Kidney epithelial cell (primary cell): Measurements from ENCODE around the gene ACCS. TPM values are rescaled to one million over a fixed set of nuclear protein-coding genes. Genes with fewer than 3 reads are reported as not detected.

Experiments
- DNase-seq: peaks from one replicate; pipeline ENCODE4 v3.0.0-alpha.2; 2010; ENCODE audit warnings: low read depth
- H3K27me3 ChIP-seq: 2 replicates; pipeline ENCODE4 v1.6.0; 2011; ENCODE audit warnings: low read length; ENCODE audit not compliant: control insufficient read depth, insufficient read depth
- H3K36me3 ChIP-seq: 2 replicates; pipeline ENCODE4 v1.5.1; 2011; ENCODE audit warnings: low read length; ENCODE audit not compliant: control insufficient read depth, insufficient read depth
- H3K4me3 ChIP-seq: 2 replicates; pipeline ENCODE4 v1.5.1; 2011; ENCODE audit warnings: low read depth, mild to moderate bottlenecking, control low read depth, low read length
- total RNA-seq: library from RNA; depleted of rRNA; stranded (reverse); fragments of >200 nt; gene quantifications from 2 replicates; pipeline ENCODE4 v1.2.3, GENCODE V29; 2015
- TF ChIP-seq, protein P1 (sequence below): IDR thresholded peaks from 2 replicates; pipeline ENCODE4 v1.5.1; 2011; ENCODE audit warnings: mild to moderate bottlenecking, moderate library complexity, low read length, control low read depth, inconsistent platforms; ENCODE audit not compliant: insufficient read depth, poor library complexity, severe bottlenecking

ACCS gene
- total RNA-seq, 1 donor from 2014 or later = 14.3 TPM

DNA sequence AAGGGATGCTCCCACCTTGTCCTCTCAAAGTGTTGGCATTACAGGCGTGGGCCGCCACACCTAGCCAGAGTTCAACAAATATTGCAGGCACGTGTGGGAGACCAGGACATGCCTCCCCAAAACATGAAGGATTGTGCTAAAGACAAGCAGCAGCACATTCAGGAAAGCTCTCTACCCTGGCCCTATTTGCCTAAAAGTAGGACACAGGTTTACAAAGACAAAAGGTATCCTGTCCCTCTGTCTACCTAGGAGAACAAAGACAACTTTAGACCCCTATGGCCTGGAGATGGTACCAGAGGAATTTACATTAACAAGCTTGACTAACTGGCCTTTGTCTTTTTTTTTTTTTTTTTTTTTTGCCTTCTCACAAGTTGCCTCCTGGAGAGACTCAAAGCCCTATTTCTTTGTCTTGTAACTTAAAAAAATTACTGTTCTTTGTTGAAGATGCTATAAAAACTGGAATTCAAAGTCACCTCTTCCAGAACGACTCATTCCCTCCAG lies 859 bp upstream of the ACCS start:
- TF ChIP-seq, protein P1, sequence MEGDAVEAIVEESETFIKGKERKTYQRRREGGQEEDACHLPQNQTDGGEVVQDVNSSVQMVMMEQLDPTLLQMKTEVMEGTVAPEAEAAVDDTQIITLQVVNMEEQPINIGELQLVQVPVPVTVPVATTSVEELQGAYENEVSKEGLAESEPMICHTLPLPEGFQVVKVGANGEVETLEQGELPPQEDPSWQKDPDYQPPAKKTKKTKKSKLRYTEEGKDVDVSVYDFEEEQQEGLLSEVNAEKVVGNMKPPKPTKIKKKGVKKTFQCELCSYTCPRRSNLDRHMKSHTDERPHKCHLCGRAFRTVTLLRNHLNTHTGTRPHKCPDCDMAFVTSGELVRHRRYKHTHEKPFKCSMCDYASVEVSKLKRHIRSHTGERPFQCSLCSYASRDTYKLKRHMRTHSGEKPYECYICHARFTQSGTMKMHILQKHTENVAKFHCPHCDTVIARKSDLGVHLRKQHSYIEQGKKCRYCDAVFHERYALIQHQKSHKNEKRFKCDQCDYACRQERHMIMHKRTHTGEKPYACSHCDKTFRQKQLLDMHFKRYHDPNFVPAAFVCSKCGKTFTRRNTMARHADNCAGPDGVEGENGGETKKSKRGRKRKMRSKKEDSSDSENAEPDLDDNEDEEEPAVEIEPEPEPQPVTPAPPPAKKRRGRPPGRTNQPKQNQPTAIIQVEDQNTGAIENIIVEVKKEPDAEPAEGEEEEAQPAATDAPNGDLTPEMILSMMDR = no peak
- no peaks in the 10 kb centered on the region for H3K36me3 ChIP-seq
- H3K4me3 ChIP-seq = no peak overlapping the region
- no peak for DNase-seq
- H3K27me3 ChIP-seq = no peaks in the 10 kb centered on the region

DNA sequence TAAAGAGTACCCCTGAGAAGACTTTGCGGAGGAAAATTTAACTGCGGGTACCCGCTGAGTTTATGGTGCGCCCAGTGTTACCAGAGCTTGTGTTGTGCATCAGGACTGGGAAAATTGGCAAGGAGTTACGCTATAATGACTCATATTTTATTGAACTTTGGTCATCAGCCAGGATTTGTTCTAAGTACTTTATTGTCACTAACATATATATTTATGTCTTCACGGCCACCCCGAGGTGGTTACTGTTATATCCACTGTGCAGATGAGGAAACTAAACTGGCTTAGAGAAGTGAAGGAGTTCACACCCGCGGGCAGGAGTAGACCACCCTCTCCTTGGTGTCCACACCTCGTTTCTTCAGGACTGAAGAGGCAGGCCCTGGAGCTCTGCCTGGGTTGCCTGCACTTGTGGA lies 667 bp downstream of the ACCS start:
- peak; percentile 12 for DNase-seq
- H3K27me3 ChIP-seq = no peaks in the 10 kb centered on the region
- TF ChIP-seq, protein P1 = no peak
- no peaks in the 10 kb centered on the region for H3K36me3 ChIP-seq
- peak overlapping the region; percentile 57 for H3K4me3 ChIP-seq

- DNase-seq = no peak
Measured at GRCh38 chr11:44067266-44067665, 1.2 kb downstream of the ACCS start.

DNA sequence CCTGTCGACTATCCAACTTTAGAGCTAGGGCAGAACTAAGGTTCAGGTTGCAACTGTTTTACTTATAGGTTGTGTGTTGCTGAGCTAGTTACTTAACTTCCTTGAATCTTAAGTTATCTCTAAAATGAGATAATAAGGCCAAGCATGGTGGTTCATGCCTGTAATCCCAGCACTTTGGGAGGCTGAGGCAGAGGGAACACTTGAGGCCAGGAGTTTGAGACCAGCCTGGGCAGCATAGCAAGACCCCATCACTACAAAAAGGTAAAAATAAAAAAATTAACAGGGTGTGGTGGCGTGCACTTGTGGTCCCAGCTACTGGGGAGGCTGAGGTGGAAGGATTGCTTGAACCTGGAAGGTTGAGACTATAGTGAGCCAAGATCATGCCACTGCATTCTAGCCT lies 2.1 kb downstream of the ACCS start:
- H3K4me3 ChIP-seq = no peak overlapping the region
- TF ChIP-seq, protein P1 = no peak
- DNase-seq = no peak
- H3K36me3 ChIP-seq = no peaks in the 10 kb centered on the region
- no peaks in the 10 kb centered on the region for H3K27me3 ChIP-seq

More at GRCh38 chr11:44067266-44067665, 1.2 kb downstream of the ACCS start:
- H3K27me3 ChIP-seq = no peaks in the 10 kb centered on the region
- TF ChIP-seq, protein P1 = no peak
- H3K4me3 ChIP-seq = no peak overlapping the region
- H3K36me3 ChIP-seq = no peaks in the 10 kb centered on the region

DNA sequence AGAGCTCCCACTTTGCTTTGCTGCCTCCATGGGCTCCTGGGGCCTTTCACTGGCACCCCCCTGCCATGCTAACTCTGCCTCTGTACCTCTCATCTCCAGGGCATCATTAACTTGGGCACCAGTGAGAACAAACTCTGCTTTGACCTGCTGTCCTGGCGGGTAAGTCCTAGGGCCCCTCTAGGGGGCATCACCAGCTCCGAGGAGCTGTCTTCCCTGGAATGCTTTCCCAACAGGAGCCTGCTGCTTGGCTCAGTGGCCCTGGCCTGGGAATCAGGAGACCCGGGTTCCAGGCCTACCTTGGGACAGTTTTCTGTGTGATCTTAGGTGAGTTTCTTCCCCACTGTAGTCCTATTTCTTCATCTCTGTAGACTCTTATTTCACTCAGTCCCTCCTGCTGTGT lies 5.1 kb downstream of the ACCS start:
- no peaks in the 10 kb centered on the region for H3K27me3 ChIP-seq
- TF ChIP-seq, protein P1 = no peak
- no peaks in the 10 kb centered on the region for H3K36me3 ChIP-seq
- H3K4me3 ChIP-seq = no peak overlapping the region
- DNase-seq = no peak

DNA sequence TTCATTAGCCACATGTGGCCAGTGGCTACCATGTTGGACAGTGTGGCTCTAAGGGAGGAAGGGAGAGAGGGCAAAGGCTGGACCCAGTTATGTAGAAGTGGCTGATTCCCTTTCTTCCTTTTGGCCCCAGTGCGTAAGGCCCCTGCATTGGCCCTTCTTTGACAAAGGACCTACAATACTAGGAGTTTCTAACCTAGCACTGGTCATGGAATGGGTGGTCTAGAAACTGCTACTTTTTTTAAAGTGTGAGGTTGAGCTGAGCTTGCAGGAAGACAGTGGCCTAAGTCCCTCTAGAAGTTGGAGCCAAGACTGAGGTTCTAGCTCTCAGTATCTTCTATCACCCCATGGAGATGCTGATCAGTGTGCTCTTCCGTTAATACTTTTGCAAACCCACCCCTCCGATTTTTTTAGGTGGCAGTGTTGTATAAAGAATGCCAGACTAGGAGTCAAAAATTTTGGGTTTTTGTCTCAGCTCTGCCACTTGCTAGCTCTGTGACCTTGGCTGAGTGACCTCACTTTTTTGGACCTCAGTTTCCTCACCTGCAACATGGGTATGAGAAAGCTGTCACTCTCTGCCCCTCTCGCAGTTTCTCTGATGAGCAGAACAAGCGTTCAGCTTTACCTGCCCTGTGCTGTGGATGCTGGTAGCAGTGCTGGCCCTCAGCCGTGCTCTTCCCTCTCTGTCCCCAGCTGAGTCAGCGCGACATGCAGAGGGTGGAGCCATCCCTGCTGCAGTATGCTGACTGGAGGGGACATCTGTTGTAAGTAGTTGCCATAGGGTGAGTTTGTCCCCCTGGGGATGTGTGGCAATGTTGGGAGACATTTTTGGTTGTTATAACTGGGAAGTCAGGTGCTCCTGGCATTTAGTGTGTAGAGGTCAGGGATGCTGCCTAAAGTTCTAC lies 6.9 kb downstream of the ACCS start:
- H3K36me3 ChIP-seq = no peaks in the 10 kb centered on the region
- TF ChIP-seq, protein P1 = no peak
- DNase-seq = no peak
- H3K27me3 ChIP-seq = no peaks in the 10 kb centered on the region
- no peak overlapping the region for H3K4me3 ChIP-seq
